Natural killer cell (primary cell): ENCODE measurements around the gene RPL35. TPM values are rescaled to one million over a fixed set of nuclear protein-coding genes. Genes with fewer than 3 reads are reported as not detected.

Experiments used
- ATAC-seq, 3 donors: fragments of 150-1000 bp in 2 of 3; fragments of 200-7000 bp in 1 of 3; cut with Tn5 transposase; 1 replicate in 1 of 3; 2 replicates in 2 of 3; pipeline ENCODE4 v1.10.0; 2021; ENCODE audit warnings: mild to moderate bottlenecking in 2 of 3, moderate library complexity in 2 of 3
- DNase-seq, 2 donors: peaks; one replicate each; pipeline versions ENCODE4 v3.0.0 to v3.0.0-alpha.2; 2013 to 2021; ENCODE audit warnings: mixed read lengths in 1 of 2
- H3K27ac ChIP-seq: one replicate; pipeline ENCODE4 v1.5.1; 2013; ENCODE audit warnings: mild to moderate bottlenecking, low read length
- H3K27me3 ChIP-seq: one replicate; pipeline ENCODE4 v1.6.1; 2013; ENCODE audit warnings: low read length; ENCODE audit not compliant: control insufficient read depth, insufficient read depth
- H3K36me3 ChIP-seq: one replicate; pipeline ENCODE4 v1.6.1; 2013; ENCODE audit warnings: low read length; ENCODE audit not compliant: control insufficient read depth, insufficient read depth
- H3K4me1 ChIP-seq: one replicate; pipeline ENCODE4 v1.6.1; 2013; ENCODE audit warnings: low read length; ENCODE audit not compliant: control insufficient read depth, insufficient read depth
- H3K4me3 ChIP-seq: one replicate; pipeline ENCODE4 v1.5.1; 2013; ENCODE audit warnings: low read length
- H3K9me3 ChIP-seq: one replicate; pipeline ENCODE4 v1.6.1; 2013; ENCODE audit warnings: low read length; ENCODE audit not compliant: control insufficient read depth, insufficient read depth
- H3K27ac Mint-ChIP-seq, 2 donors: one replicate each; pipeline ENCODE4 v1.8.0; 2022; ENCODE audit warnings: mild to moderate bottlenecking in 2 of 2, mixed read lengths in 2 of 2, moderate library complexity in 1 of 2
- H3K27me3 Mint-ChIP-seq, 2 donors: one replicate each; pipeline ENCODE4 v1.8.0; 2022; ENCODE audit warnings: low read depth in 2 of 2, mixed read lengths in 2 of 2
- H3K36me3 Mint-ChIP-seq: one replicate; pipeline ENCODE4 v1.8.0; 2022; ENCODE audit warnings: mixed read lengths
- H3K4me1 Mint-ChIP-seq, 2 donors: one replicate each; pipeline ENCODE4 v1.8.0; 2022; ENCODE audit warnings: mixed read lengths in 2 of 2
- H3K4me3 Mint-ChIP-seq: one replicate; pipeline ENCODE4 v1.8.0; 2022; ENCODE audit warnings: mild to moderate bottlenecking, moderate library complexity, mixed read lengths
- H3K9me3 Mint-ChIP-seq, 2 donors: one replicate each; pipeline ENCODE4 v1.8.0; 2022; ENCODE audit warnings: mixed read lengths in 2 of 2
- CTCF ChIP-seq: fragments of 200-600 bp; IDR thresholded peaks from one replicate; pipeline ENCODE4 v1.8.0; 2022; ENCODE audit warnings: antibody characterized with exemption
- WGBS: methylation state at CpG from one replicate; pipeline ENCODE4 v1.1.7; 2013; ENCODE audit warnings: missing lambda C conversion rate; ENCODE audit not compliant: insufficient coverage; 5-methylcytosine and 5-hydroxymethylcytosine counted together
- intact Hi-C: fragments of 100-400 bp; cut with micrococcal nuclease; formaldehyde crosslinking; loops from one replicate; pipeline ENCODE4 v1.14.2; 2022
- total RNA-seq, 4 donors: library from RNA; stranded (reverse); fragments of 120-200 nt in 1 of 4; gene quantifications; one replicate each; pipeline versions ENCODE4 v1.2.3 to v1.2.4, GENCODE V29; 2013 to 2022

Gene RPL35
- total RNA-seq, 3 donors from 2014 or later (not counting 1 experiment from before 2014, with no cell fraction given): 716 to 896 (median 795) TPM

- H3K36me3 Mint-ChIP-seq: peaks cover 15% of the 10 kb centered on the region
- no peaks in the 10 kb centered on the region for H3K9me3 Mint-ChIP-seq
- TF ChIP-seq CTCF: no peak
- Histone ChIP-seq H3K27ac (no peak overlapping the region), H3K27me3 (no peaks in the 10 kb centered on the region), H3K4me1 (peaks cover 4% of the 10 kb centered on the region), H3K36me3 (peaks cover 53% of the 10 kb centered on the region), H3K9me3 (no peaks in the 10 kb centered on the region), H3K4me3 (no peak overlapping the region)
- ATAC-seq (no peak), DNase-seq (no peak)
- WGBS: 92% methylated on average over 9 of the region's 9 CpGs
- H3K27me3 Mint-ChIP-seq: no peaks in the 10 kb centered on the region
- intact Hi-C loops: loop anchor here (1.0 to 10.0 kb wide), 3 partner anchors 41 to 120 kb away; partner anchors contain the start of gene WDR38
- peaks cover 8 to 16% of the 10 kb centered on the region in 2 donors for H3K4me1 Mint-ChIP-seq
- no peak overlapping the region for H3K4me3 Mint-ChIP-seq
- peak overlapping the region in 1 of 2 donors; percentile 74 for H3K27ac Mint-ChIP-seq
These were observed 32.4 kb upstream of the RPL35 start for GRCh38 chr9:124894035-124894740.

GRCh38 chr9:124890179-124890578 lies 28.4 kb upstream of the RPL35 start:
- intact Hi-C loops: loop anchor here (10.0 kb wide), 1 partner anchor 55 kb away; no protein-coding TSS in a partner anchor

GRCh38 chr9:124889006-124889405 lies 27.2 kb upstream of the RPL35 start:
- Mint-ChIP-seq H3K4me3 (no peak overlapping the region), H3K27me3 (no peaks in the 10 kb centered on the region), H3K9me3 (no peaks in the 10 kb centered on the region), H3K36me3 (peaks cover 7% of the 10 kb centered on the region), H3K27ac (no peak overlapping the region), H3K4me1 (no peaks in the 10 kb centered on the region)
- Histone ChIP-seq H3K9me3 (no peaks in the 10 kb centered on the region), H3K36me3 (peaks cover 62% of the 10 kb centered on the region), H3K27ac (no peak overlapping the region), H3K27me3 (no peaks in the 10 kb centered on the region), H3K4me3 (no peak overlapping the region), H3K4me1 (no peaks in the 10 kb centered on the region)
- 99% methylated on average over 13 of the region's 13 CpGs for WGBS
- TF ChIP-seq CTCF: no peak
- intact Hi-C loops: no loop called here
- DNase-seq (no peak), ATAC-seq (no peak)

More at GRCh38 chr9:124890179-124890578, 28.4 kb upstream of the RPL35 start:
- H3K4me1 ChIP-seq: peaks cover 4% of the 10 kb centered on the region
- H3K27ac ChIP-seq: no peak overlapping the region
- H3K4me3 ChIP-seq: no peak overlapping the region
- H3K36me3 ChIP-seq: peaks cover 62% of the 10 kb centered on the region
- Mint-ChIP-seq H3K4me1 (peaks cover 8 to 10% of the 10 kb centered on the region in 2 donors), H3K36me3 (peaks cover 7% of the 10 kb centered on the region), H3K27me3 (no peaks in the 10 kb centered on the region), H3K27ac (no peak overlapping the region), H3K9me3 (no peaks in the 10 kb centered on the region), H3K4me3 (no peak overlapping the region)
- DNase-seq (no peak), ATAC-seq (no peak)
- no peaks in the 10 kb centered on the region for H3K9me3 ChIP-seq
- TF ChIP-seq CTCF: no peak
- no peaks in the 10 kb centered on the region for H3K27me3 ChIP-seq
- WGBS: 97% methylated on average over 7 of the region's 7 CpGs
